ENCODE results near the gene MGST2.

MGST2 gene

DNA sequence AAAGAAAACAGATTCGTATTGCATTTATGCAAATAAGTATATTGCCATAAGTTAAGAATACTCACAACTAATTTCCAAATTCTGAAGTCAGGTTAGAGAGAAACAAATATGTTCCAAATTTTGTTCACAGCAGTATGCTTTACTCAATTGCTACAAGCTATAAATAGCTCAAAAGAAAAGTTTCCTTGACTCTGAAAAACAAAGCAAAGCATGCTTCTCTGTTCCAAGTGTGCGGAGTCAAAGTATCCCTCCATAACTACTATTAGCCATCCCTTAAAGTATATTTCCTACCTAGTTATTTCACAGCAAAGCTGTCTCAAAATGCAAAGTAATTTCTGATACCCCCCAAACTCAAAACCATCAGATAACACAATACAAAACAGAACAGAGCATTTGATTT, 47.3 kb downstream of the MGST2 start:
- no peak for DNase-seq

DNA sequence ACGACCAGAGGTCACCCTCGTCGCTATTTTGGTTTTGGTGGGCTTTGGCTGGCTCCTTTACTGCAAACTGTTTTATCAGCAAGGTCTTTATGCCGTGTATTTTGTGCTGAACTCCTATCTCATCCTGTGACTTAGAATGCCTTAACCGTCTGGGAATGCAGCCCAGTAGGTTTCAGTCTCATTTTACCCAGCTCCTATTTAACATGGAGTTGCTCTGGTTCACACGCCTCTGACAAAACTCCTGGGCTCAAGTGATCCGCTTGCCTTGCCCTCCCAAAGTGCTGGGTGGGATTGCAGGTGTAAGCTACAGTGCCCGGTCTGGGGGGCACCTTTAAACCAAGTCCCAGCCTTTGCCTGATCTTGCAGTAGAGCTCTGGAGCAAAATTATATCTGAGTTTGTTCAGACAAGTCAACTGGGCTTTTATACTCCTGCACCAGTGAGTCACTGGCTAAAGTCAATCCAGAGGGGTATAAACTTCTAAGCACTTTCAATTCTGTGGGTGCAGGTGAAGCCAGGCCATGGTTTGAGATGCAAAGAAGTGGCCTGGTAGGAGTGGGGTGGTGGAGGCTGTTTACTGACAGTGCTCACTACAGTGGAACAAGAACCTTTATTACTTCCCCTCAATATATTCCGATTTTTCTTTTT, 50.2 kb downstream of the MGST2 start:
- DNase-seq, result no peak

DNA sequence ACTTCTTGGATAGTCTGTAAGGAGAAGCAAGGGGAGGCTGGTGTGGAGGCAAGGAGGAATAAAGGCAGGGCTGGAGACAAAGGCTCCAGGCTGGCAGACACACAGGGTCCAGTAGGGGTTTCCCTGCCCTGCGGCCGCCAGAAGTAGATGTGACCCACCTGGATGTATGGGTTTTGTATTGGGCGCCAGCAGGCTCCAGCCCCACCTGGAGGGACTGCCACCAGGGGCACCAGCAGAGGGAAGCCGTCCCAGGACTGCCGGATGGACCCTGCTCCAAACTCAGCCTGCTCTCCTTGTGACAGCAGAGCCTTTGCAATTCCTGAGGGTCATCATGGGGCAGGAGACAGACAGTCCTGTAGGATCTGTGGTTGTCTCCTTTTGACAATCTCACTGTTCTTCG, 52.7 kb downstream of the MGST2 start:
- DNase-seq, result no peak

DNA sequence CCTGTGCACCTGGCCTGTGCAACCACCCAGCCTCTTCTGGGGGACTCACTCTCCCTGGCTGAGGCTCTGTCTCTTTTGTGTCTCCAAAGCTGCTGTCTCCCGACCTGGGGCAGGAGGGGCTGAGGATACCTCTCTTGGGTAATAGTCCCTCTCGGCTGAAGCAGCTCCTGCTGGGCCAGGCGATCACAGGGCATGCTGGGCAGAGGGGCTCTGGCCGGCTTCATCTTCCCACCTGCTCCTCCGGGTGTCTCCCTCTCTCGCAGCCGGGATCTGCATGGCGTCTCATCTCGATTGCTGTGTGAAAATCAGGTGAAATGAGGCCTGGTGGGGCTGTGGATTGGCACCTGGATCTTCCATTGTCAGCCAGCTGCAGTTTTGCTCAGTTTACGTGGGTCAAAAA, 53.2 kb downstream of the MGST2 start:
- no peak for DNase-seq

DNA sequence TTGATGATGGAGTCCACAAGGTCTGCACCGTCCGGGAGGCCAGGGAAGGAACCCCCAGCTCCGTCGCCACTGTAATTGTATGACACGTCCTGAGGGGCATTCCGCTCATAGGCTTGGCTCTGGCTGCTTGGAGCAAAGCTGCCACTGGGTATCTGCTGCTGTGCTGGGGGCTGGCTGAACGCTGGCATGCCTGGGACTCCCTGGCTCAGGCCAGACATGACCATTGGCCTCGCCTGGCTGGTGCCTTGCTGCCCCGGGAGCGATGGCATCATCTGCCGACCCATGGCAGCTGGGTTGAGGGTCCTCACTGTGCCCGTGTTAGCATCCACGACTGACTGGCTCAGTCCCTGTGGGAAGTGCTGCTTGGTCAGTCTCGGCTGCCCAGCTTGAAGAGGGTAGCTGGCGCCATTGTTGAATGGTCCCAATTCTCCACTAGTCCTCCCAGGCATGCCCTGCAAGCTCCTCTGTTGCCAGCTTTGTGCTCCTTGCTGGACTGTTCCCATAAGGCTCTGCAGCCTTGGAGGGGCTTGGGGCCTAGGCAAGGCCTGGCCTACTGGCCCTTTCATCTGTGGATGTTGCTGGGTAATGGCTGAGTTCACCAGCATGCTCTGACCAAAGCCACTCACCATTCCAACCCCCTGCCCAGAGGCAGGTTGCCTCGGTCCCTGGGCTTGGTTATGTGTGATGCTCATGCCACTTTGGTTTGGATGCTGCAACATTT, 53.9 kb downstream of the MGST2 start:
- no peak for DNase-seq

DNA sequence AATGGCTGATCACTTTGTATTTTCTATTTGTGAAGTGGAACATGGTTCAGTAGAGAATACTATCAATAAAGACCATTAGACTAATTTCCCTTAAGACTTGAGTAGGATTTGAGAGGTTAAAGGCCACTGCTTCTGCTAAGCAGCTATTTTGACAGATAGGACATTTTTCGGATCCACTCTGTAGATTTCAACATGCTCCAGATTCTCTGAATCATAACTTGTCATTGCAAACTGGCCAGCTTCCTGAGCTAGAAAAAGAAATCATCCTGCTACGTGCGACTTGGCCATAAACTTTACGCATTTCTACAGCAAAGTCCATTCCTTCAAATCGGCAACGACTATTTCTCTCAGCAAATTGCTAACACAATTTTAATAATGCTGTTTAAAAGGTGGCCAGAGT, 55.2 kb downstream of the MGST2 start:
- no peak for DNase-seq

DNA sequence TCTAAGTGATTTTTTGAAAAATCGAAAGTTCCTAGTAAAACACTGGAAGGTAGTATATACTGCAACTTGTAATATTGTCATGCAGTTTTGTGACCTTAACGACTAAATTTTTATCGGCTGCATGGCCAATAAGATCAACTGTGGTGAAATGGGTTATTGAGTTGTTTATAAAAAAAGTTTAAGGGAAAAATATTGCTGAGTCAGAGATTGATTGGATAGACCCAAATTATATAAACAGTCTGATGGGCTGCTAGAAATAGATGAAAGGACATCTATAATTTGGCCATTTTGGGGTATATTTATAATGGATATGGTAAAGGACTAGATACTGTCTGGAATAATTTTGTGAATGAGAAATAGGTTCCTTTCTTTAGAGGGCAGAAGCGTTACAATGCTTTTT, 56.2 kb downstream of the MGST2 start:
- no peak for DNase-seq

DNA sequence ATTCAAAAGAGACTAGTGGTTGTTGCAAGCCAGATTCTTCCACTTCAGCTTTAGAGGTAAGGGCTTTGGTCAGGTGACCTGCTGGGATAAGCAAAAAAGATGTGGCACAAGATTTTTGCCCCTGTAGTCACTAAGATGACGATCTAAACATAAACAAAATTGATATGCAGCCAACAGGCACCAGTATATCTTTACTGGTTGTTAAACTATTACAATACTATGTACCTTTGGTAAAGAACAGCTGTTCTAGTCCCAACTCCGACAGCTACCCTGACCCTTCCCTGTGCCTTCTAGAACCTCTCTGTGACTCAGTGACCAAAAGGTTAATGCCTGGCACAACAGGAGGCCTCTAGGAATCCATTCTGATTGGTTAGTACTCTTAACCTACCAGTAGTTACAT, 59.6 kb downstream of the MGST2 start:
- DNase-seq, result no peak

DNA sequence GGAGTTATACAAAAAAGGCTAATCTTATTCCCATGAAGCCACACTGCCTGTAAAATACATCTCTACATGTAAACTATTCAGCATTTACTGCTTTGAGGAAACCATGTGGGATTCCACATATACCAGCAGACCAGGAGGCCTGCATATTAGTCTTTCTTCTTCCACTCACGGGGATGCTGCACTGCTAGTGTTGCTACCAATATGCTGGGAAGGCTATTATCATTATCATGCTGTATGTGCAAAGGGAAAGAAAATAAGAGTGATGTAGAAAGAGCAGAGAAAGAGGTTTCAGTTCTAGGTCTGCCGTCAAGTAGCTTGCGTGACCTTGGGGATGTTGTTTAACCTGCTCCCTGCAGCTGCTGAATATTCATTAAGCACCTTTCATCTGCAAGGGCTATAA, 61.0 kb downstream of the MGST2 start:
- DNase-seq, result no peak

DNA sequence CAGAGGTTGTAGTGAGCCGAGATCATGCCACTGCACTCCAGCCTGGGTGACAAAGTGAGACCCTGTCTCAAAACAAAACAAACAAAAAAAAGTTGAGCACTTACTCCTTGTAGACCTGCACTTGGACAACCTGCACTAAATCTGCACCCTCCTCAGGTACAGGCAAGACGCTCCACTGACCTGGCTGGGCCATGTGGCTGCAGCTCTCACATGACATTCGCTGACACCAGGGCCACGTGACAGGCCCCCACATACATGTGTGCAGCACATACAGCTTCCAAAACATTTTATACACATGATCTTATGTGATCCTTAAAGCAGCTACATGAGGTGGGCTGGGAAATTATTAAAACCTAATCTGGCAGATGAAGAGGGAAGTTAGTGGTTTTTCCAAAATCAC, 62.5 kb downstream of the MGST2 start:
- DNase-seq, result no peak

DNA sequence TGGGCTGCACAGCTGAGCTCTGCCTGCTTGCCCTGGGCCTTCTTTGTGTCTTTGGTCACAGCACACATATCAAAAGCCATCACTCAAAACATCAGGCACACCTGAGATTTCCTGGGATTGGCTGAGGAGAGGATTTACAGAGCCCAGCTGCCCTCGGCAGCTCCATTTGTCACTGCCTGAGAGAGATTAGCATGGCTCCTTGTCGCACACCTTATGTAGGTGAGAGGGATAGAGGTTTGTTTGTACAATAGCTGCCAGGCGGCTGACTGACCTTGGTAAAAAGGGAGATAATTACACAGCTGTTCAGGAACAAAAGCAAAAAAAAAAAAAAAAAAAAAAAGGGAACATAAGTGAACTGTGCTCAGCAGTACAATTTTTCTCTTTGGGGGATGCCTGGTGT, 63.2 kb downstream of the MGST2 start:
- DNase-seq, result no peak

DNA sequence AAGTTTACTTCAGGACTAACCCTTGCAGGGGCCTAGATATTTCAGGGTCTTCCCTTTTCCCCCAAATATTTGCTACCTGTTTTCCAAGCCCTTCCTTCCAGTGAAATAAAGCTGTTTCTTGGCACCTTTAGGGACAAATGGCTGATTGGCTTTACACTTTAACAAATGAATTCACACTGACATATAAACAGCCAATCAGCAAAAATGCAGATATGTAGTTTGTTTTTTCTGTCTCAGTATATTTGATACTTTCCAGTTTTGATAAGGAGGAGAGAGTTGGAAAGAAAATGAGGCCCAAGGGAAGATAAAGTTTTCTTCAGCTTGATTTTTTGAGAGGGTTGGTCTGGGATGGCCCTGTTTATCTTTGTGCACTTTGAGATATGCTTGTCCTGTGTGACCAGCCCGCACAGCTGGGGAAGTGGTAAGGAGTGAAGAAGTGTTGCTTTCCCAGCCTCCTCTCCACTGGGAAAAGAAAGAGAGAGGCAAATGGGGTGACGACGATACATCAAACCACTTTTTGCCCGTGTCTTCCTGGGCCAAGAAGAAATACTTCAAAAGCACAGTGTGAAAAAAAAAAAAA, 67.5 kb downstream of the MGST2 start:
- no peak for DNase-seq

DNA sequence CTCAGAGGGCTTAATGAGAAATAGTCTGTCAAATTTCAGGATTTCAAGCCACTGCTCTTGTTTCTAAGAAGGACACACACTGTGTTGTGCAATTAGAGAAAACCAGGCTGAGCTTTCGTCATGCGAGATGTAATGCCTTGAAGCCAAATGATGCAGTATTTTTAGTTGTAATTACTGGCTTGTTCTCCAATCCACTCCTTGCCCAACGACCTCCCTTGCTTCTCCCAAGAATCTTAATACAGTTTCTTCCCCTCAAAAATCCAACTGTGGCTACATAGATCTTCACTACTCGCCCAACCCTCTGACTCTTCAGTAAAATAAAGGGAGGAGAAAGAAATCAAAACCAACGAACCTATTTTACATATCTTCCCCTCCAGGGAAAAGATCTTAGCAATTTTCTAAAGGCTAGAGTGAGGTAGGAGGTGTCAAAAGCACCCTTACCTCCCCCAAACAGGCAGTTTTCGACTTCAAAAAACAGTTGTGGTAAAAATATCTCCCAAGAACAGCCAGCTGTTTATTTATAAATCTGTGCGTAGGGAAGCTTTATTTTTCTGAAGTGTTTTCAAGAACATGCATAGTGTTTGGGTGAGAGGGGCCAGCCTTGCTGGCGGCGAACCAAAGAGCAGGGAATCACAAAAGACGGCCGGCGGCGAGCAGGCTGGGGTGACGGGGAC, 68.7 kb downstream of the MGST2 start:
- DNase-seq, result no peak

DNA sequence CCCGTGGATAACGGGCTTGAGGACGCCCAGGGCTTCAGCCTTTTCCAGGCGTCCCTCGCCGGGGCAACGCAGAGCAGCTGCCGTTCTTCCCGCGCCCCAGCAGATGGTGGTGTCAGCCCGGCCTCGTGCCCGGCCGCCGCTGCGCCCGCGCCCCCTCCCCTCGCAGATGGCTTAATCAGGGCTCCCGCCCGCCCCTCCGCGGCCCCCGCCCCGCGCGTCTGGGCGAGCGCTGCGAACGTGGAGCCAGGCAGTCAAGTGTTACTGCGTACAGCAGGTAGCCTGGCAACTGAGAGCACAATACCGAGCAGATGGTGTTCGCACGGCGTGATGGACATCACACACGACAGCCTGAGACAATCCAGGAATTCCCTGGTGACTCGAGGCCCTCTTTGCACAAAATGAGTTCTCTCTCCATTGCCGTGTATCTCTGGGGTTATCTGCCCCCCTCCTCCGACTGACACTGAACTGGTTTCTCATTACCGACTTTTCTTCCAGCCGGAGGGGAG, 69.3 kb downstream of the MGST2 start:
- peak; percentile 87 for DNase-seq

DNA sequence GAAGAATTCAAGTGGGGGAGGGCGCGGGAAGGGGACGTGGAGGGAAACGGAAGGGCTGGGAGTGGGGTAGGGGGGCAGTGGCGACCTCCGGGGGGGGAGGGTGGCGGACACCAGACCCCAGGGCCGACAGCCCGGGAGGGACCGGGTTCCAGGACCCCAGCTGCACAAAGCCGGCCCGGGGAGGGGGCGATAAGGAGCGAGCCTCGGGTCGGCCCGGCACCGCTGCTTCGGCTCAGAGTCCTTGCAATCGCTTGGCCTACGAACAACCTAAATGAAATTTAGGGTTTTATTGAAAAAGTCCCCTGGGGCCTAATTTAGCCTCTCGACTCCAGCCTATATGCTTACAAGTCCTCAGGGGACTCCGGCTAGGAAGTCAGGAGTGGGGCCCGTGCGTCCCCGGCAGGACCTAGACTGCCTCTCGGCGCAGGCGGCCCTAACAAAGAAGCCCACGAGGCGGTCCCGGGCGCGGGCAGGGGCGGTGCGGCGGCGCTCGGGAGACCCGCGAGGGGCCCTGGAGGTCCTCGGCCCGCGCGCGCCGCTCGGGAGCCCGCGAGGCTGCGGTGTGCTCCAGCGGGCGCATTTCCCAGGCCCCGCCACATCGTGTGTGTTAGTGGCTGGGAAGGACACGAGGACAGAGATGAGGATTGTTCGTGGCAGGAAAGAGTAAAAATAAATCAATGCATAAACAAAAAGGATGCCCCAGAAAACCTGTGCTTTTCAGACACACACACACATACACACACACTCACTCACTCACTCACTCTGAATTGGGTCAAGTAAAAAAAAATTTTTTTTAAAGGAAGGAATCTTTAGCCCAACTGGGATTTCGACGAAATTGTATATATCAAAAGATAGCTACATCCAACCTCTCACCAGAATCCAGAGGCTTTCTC, 70.0 kb downstream of the MGST2 start:
- no peak for DNase-seq

DNA sequence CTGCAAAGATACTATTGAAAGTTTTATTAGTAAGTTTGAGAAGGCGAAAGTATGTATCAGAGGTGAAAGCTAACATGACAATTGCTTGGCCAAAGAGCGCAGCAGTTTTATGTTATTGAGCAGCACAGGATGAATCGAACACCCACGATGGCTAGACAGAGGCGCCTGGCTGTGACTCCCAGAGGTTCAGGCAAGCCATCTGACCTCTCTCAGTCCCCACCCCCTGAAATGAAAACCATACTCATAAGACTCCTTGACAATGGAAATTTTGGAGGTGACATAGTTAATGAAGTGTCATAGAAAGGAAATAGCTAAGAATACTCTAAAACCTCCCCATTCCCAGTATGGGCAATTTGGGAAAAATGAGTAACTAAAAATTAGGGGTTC, 70.6 kb downstream of the MGST2 start:
- no peak for DNase-seq

DNA sequence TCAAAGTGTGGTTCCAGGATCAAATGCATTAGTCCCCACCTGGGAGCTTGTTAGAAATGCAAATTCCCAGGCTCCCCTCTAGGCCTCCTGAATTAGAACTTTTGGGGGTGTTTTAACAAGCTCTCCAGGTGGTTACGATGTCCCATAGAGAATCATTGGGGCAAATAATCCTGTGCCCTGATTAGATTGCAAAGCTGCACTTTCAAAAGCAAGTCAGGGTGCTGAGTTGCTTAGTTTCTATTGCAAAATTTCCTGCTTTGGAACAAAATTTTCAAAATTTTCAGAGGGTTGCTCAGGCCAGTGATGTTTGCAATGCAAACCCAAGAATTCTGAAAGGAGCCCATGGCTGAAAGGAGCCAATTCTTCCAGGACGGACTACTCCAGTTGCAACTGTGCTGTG, 71.0 kb downstream of the MGST2 start:
- DNase-seq, result no peak

DNA sequence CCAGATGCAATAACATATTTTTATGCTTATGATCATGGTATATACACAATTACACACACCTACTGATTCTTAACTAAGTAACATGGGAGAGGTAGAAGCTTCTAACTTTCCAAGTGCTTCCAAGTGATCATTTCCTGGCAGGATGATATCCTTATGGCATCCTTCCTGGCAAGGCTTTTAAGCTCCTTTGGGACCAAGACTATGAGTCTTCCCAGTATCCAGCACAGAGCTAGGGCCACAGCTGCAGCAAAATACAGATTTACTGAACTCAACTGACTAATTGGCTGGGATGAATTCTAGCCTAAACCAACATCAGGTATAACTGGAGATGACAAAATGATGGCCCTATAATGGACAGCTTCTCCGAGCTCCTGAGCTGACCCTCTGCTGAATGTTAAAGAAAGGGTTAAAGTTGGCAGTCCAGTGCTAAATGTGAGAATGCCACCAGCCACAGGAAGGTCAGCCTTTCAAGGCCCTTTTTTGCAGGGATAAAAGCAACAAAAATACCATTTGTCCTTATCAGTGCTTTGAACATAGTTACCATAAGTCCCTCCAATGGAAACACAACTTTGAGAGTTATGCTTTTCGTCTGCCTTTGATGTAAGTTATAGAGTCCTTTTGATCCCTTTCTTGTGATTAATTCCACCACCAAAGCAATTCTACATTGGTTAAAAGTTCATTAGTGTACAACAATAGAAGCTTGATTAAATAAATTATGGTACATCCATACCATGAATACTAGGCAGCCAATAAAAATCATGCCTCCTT, 73.4 kb downstream of the MGST2 start:
- DNase-seq, result no peak

DNA sequence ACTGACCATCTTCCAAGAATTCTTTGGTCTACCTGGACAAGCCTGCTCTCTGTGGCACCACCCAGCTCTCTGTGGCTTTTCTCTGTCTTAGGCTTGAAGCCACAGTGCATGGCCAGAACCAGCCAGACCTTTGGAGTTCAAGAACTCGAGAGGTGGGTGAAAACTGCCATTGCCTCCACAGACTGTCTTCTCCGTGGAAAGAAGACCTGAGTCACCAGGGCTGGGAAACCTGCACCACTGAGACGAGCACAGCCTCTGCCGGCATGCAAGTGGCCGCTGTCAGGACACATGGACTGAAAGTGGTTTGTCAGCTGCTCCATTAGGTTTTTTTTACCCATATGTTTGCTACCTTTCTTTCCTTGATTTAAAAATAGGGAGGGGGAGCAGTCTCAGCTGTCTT, 74.5 kb downstream of the MGST2 start:
- no peak for DNase-seq

DNA sequence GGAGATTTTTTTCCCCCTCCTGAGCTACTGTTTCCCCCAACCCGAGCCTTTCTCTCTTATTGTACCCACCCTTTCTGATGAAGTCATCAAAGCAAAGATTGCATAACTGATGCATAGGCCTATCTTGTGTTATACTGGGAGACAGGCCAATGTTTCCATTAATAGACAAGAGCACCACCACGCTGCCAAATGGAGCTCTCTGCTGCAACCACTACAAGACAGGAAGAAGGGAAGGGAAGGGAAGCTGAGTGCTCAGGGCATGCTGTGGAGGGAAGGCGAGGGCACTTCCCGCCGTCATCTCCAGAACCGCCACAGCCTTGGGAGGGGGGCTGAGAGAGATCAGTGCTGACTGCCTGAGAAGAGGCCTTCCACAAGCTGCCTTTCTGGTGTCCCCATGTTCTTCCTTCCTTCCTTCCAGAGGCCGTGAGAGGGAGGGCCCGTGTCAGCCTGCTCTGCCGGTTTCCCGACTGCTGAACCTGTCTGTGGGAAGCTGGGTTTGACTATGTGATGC, 75.0 kb downstream of the MGST2 start:
- DNase-seq, result no peak

DNA sequence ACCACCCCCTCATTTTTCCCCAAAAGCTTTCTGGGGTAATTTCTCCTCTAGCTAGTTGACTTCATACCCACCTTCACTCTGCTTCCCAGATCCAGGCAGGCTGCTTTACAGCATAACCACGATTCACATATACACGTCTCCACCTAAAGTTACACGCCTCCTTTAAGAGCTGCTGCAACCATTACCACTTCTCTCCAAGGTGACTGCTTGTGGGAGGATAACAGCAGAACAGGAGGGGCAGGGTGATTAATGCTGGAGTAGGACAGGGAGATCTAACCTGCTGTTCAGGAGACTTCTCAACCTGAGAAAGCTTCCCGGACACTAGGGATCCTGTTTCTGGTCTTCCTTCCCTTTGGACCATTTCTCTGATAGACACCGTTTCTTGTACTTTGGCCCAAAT, 77.4 kb downstream of the MGST2 start:
- DNase-seq, result no peak

DNA sequence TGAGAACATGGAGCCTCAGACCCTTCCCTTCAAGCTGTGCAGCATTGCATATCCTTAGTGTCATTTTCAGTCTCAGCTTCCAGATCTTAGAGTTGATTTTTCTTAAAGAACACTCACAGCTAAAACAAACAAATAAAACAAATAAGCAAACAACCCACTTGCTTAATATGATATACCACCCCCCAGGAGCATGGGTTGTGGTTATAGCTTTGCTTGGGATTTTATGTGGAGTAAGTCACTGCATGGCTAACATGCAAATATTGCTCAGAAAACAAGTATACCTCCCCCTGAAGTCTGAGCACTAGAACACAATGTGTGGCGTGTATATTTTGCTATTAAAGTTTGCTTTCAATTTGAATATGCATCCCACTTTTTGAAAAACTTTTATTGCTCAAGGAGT, 78.6 kb downstream of the MGST2 start:
- DNase-seq, result peak; percentile 19

Data from NCI-H526 treated with DMSO at 0.1 percent for 48 hours (cell line).